ENCODE data around the gene SHROOM1.
A peak's percentile ranks its signal among the peaks of the same experiment; 100 is the strongest.
"Not testable (repeated sequence)": the region's sequence is repeated elsewhere in the genome, so short reads cannot be mapped to it uniquely, and the experiment has no call there.

SHROOM1 gene

GRCh38 chr5:132804219-132804618 is 26.2 kb downstream of the SHROOM1 start:
- not testable (repeated sequence) for DNase-seq

GRCh38 chr5:132802685-132803066 is 27.8 kb downstream of the SHROOM1 start:
- DNase-seq = not testable (repeated sequence)

DNA sequence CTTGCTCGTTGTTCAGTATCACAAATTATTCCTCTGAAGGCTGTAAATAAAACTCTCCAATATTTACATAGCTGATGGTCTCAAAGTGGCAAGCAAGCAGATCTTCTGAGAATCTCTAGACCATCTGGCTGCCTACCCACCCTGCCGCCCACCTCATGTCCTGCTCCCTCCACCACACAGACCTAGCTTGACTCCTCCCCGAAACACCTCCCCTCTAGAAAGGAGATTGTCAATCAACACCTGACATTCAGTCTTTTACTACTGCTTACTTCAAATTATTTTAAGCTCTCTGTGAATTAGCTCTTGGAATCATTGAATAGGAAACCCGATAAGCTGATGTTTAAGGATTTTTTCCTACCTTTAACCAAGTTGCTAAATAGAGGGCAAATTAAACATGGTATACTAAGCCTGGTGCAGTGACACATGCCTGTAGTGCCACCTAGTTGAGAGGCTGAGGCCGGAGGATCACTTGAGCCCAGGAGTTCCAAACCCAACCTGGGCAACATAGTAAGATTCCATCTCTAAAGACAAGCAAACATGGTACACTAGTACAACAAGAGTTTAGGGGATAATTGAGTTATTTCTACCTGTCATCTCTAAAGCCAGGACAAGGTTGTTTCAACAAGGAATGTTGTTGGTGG is 28.3 kb downstream of the SHROOM1 start:
- DNase-seq = no peak

DNA sequence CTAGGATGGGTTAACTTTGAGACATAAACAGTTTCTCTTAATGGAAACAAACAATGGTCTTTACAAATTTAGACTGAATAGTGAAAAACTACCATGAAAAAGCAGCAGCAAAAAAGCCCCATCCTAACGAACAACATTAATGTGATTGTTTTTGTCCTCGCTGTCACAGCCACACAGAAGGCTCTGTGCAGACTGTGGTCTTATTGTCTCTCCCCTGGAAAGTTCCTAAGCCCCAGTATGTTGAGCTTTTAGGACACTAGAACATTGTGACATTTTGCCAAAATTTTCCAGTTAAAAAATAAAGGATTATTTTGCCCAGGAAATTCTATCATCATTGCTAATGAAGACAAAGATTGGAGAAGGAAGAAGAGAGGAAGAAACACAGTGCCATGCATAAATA is 29.9 kb downstream of the SHROOM1 start:
- DNase-seq = no peak

GRCh38 chr5:132799392-132799791 is 31.1 kb downstream of the SHROOM1 start:
- DNase-seq = no peak

GRCh38 chr5:132797651-132798050 is 32.8 kb downstream of the SHROOM1 start:
- no peak for DNase-seq

DNA sequence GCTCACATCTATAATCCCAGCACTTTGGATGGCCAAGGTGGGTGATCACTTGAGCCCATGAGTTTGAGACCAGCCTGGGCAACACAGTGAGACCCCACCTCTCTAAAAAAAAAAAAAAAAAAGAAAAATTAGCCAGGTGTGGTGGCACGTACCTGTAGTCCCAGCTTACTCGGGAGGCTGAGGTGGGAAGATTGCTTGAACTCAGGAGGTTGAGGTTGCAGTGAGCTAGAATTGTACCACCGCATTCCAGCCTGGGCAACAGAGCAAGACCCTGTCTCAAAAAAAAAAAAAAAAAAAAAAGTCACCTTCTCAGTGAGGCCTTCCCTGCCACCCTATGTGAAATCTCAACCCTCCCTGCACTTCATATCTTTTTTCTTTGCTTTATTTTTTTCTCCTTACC is 39.4 kb downstream of the SHROOM1 start:
- DNase-seq = no peak

DNA sequence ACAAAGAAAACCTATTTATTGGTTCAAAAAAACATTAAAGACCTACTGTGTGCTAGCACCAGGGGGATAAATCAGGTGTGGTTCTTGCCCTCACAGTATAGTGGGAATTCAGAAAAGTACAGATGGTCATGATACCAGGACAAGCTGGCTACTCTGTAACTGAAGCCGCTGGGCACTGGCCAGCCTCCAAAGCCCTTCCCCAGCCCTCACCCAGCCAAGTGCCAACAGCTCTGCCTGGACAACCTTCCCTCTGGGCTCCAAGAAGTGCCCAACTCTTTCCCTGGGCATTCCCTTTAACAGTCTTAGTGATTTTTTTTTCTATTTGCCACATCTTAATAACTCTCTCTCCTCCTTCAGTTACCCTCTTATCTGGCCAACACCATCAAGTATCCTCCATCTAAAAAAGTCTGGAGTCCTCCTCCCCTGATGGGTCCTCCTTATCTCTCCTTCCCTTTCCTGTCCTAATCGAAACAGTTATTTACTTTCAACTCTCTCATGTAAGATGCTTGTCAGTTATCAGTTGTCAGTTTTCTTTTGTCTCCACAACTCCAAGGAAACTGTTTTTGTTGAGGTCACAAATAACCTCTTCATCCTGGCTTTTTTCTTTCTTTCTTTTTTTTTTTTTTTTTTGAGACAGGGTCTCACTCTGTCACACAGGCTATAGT is 40.1 kb downstream of the SHROOM1 start:
- DNase-seq = no peak

GRCh38 chr5:132788990-132789886 is 41.2 kb downstream of the SHROOM1 start:
- DNase-seq = no peak

- no peak for DNase-seq
Measured at GRCh38 chr5:132788508-132788907, 41.9 kb downstream of the SHROOM1 start.

DNA sequence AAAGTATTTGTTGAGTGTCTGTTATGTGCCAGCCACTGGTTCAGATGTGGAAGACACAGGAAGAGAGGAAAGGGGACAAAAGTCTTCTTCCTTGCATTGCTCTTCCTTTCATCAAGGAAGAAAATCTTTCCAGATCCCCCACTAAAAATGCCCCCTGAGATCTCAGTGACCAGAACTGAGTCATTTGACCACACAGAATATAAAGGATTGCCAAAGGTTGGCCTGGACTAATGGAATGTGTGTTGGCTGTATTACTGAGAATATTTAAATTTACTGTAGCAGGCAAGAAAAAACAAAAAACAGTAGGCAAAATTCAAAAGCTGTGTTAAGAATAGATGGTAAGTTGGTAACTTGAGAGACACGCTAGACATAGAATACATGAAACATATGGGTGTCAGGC is 43.4 kb downstream of the SHROOM1 start:
- no peak for DNase-seq

DNA sequence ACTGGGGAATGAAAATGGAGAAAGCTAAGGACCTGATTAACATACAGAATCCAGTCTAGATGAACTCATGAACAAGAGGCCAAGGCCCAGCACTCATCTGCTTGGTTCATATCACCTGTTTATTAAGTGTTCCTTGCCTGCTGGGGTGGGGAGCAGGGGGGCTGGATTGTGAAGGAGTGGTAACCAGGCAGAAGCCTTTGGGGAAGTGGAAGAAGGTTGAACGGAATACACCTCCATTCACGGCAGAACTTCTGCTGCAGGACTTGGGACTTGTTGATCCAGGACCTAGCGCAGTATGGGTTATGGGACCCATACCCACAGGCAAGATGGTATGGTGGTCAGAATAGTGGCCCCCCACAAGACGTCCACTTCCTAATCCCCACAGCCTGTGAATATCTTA is 44.6 kb downstream of the SHROOM1 start:
- no peak for DNase-seq

DNA sequence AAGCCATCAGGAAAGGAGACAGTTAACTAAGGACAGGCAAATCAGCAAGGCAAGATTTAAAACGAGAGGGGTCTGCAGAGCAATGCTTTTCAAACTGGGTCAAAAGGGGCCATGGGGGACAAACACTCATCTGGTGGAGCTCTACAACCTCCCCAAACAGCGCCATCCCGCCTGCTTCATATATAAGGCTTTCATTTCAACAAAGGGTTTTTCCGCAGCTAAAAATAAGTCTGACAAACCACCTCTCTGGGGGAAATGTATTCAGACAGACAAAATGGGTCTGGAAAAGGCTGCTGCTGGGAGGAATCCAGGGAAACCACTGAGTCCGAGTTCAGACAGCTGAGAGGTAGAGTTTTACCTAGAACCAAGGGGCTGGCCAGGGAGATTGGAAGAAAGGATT is 45.1 kb downstream of the SHROOM1 start:
- DNase-seq = no peak

- no peak for DNase-seq
Measured at GRCh38 chr5:132782101-132782500, 48.3 kb downstream of the SHROOM1 start.

DNA sequence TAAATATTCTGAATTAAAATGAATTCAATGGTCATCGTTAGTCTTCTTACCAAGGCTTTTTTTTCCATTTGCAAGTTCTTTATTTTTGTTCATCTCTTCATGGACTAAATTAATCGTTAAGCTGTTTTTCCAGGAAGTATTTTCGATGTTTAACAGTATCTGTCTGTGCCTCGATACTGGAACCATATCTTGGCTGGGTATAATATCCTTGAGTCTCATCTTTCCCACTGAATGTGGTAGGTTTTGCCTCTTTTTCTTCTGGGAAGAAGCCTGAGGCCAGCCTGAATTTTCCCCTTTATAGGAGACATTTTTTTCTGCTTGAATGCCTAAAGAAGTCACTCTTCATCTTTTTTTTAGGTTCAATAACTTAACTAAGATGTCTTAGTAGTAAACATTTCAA is 49.4 kb downstream of the SHROOM1 start:
- no peak for DNase-seq

DNA sequence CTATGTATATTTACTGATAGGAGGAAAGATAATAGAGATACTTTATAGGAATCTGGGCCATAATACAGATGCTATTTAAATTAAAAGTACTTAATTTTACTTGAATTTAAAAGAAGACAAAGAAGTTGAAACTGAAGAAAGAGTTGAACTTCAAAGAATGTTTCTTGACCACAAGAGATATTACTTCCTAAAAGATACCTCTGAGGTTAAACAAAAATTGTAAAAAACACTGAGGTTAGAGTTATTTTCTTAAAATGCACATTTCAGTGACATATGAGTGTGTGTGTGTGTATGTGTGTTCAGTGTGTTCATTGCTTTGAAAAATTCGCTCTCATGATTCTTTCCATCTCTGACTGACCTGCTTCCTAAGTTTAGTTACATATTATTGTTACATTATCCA is 49.9 kb downstream of the SHROOM1 start:
- DNase-seq = no peak

DNA sequence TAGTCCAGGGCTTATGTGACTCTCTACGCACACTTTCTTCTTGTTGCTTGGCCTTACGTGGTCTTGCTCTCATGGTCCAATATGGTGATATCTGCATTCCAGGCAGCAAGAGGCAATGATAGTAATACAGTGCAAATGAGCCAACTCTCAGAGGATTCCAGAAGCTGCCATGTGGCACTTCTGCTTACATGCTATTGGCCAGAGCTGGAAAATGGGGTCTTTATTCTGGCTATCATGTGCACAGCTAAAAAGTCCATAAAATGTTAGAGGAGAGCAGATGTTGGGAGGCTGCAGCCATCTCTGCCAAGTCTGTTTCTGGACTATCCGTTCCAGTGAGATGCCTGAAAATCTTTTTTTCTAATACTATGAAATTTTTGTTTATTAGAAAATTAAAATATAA is 50.5 kb downstream of the SHROOM1 start:
- DNase-seq = no peak

DNA sequence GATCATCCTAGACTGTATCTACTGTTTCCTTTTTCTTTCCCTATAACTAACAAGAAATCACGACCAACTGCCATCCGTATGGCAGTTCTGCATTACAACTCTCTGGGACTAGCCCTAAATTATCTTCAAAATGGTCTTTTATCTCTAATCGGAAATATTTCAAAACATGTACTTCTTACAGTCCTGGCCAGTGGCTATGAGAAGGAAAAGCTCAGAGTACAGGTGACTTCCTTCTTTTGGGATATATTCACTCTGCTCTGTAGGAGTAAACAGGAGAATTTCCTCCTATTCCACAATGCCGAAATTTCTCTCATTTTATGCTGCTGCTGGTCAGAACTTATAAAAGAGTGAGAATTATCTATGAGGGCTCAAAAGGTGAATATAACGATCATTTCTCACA is 51.6 kb downstream of the SHROOM1 start:
- DNase-seq = no peak

DNA sequence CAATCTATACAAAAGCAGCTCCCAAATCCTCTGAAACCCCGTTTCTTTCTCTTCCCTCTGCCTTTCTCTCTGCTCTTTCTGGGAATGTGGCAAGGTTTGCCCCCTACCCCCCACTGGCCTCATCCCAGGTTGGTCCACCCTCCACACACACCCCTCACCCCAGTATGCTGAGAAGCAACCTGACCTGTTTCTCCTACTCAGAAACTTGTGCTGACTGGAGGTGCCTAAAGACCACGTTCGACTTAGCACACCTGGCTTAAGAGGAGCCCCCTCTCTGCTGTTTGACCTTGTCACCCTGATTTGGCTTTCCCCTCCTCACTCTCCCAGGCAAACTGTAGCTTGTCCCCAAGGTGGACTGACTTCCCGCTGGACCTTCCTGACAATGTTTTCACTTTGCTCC is 52.3 kb downstream of the SHROOM1 start:
- no peak for DNase-seq

GRCh38 chr5:132777209-132778069 is 53.0 kb downstream of the SHROOM1 start, which contains the start of gene SEPTIN8:
Gene SEPTIN8 (minus strand): TSS chr5:132777239. CDS start chr5:132777137, 102 bp downstream.
- no peak for DNase-seq

DNA sequence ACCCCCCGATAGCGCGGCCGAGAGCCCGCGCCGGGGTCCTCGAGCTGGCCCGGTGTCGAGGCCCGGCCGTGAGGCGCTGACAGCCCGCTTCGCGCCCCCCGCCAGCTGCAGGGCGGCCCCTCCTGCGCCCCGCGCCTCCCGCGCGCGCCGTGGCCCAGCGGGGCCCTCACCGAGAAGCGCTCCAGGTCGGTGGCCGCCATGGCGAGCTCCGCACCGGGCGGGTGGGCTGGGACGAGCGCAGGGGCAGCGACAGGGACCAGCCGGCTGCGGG is 53.6 kb downstream of the SHROOM1 start:
- DNase-seq = no peak

GRCh38 chr5:132776131-132776937 is 54.1 kb downstream of the SHROOM1 start:
- peak; percentile 41 for DNase-seq
